Measurements from ENCODE around the gene MORC4.

Gene MORC4

GRCh38 chrX:106952988-106953387 lies 47.0 kb downstream of the MORC4 start:
- DNase-seq (ENCODE audit: low read depth, low spot score) = no peak

GRCh38 chrX:106952538-106952937 lies 47.5 kb downstream of the MORC4 start:
- no peak for DNase-seq (ENCODE audit: low read depth, low spot score)

GRCh38 chrX:106952089-106952488 lies 47.9 kb downstream of the MORC4 start:
- DNase-seq (ENCODE audit: low read depth, low spot score) = no peak

GRCh38 chrX:106951230-106951629 lies 48.8 kb downstream of the MORC4 start:
- DNase-seq (ENCODE audit: low read depth, low spot score) = no peak

DNA sequence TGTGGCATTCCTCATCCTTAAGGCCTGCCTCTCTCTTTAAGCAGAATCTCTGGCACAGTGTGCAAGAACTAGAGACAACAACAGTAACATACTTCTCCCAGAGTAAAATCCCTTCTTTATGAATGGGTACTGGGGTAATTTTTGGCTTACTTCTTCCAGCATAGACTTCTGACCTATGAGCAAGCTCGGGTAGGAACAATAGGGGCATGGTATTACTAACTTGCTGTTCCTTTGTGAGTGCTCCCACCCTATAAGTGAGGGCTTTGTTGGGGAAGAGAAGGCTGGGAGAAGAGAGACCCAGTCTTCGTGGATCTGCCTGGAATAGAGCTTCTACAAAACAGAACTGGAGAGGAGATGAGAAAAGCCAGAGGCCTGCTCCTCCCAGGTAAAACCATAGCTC lies 49.6 kb downstream of the MORC4 start:
- DNase-seq (ENCODE audit: low read depth, low spot score) = no peak

- DNase-seq (ENCODE audit: low read depth, low spot score) = no peak
Measured at GRCh38 chrX:106949366-106949765, 50.6 kb downstream of the MORC4 start.

GRCh38 chrX:106948641-106949040 lies 51.4 kb downstream of the MORC4 start:
- DNase-seq (ENCODE audit: low read depth, low spot score) = no peak

GRCh38 chrX:106946464-106946863 lies 53.5 kb downstream of the MORC4 start:
- DNase-seq (ENCODE audit: low read depth, low spot score) = no peak

DNA sequence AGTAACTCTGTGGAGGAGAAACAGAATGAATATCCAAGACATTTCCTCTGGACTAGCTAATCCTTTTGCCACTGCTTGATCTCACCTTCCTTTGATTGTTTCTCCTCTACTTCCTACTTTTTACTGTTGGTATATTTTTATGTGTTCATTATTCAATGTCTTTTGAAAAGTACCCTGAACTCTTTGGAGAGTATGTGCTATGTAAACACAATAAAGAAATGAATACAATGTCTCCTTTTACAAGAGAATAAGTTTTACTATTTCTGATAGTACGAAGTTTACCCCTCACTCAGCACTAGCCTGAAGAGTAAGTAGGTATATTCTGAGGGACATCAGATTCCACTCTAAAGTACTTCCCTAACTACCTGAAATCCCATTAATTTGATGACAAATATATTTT lies 59.9 kb downstream of the MORC4 start:
- no peak for DNase-seq (ENCODE audit: low read depth, low spot score)

- no peak for DNase-seq (ENCODE audit: low read depth, low spot score)
Measured at GRCh38 chrX:106939566-106939965, 60.4 kb downstream of the MORC4 start.

DNA sequence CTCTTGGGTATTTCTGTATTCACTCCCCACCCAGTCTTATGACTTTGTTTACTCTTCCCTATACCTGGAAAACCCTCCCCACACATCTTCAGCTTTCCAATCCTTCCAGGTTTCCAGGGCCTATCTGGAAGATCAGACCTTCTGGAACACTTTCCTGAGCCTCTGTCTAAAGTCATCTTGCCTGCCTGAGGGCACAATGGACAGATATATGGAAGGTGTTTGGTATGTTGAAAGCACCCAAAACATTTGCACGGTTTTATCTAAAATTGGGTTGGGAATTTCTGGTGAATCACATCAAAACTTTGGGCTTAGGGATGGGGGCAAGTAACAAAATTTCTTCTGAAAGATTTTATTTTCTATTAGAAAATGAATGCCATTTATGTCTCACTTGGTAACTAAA lies 63.8 kb downstream of the MORC4 start:
- no peak for DNase-seq (ENCODE audit: low read depth, low spot score)

- DNase-seq (ENCODE audit: low read depth, low spot score) = no peak
Measured at GRCh38 chrX:106935175-106935574, 64.8 kb downstream of the MORC4 start.

GRCh38 chrX:106933538-106933961 lies 66.5 kb downstream of the MORC4 start:
- no peak for DNase-seq (ENCODE audit: low read depth, low spot score)

DNA sequence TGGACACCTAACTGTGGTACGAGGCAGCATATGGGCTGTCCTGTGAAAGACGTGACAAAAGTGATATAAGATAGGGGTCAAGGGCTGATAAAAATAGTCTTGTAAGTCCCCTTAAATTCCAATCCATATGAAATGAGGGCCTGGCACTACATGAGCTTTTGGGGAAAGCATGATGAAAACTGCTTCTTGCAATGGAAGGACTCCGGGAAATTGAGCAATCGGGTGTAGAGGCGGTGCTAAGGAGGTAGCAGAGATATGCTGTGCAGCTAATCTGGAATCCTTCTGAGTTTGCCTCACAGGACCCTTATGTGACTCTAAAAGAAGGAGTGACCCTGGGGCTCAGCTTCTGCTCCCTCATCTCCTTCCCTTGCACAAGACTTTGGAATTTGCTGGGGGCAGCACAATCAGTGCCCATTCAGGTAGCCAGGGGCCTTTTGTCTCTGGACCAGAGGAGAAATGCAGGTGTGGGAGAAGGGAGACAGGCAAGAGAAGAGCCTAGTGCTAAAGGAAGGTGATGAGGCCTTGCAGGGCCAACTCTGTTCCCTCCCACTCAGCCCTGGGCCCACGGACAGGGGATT lies 67.0 kb downstream of the MORC4 start:
- no peak for DNase-seq (ENCODE audit: low read depth, low spot score)

DNA sequence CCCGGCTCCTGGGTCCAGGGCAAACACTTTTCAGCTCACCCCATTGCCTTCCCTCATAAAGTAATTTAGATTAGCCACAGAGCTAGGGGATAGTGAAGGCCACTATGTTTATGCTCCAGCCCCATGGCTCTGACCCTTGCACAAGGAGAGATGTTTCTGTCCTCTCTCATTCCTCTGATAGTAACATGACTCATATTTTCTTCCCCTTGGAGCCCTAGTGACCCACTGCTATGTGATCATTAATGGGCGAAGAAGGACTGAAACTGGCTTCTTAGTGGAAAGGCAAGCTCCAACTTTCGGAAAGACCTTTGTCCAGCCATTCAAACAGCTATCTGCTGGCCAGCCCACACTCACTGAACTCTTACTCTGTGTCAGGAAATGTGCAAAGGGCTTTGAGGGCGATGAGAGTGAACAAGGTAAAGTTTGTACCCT lies 67.5 kb downstream of the MORC4 start:
- DNase-seq (ENCODE audit: low read depth, low spot score) = no peak

DNA sequence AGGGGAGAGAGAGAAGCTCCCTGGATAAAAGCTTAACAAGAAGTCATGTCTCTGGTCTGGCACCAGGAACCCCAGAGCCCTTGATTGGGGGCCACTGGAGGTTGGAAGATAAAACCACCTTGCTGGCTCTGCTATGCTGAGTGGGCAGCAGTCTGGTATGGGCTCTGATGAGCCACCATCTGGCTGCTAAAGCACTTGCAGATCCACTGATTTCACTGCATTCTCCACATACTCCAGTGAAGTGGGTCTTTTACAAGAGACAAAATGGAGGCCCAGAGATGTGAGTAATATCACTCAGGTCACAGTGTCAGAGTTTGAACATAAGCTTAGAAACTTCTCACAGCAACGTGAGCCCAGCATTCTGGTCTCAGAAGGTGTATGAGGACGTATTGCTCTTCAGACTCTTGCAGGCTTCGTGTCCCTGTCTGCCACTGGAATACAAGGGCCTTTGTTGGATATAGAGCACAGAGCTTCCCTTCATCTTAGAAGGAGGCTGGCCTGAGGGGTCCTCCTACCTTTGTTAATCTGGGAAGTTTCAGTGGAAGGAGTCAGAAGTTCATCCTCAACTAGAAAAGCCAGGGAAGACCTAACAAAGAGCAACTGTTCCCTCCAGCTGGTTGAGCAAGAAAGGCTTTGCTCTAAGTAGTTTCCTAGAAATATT lies 68.1 kb downstream of the MORC4 start:
- no peak for DNase-seq (ENCODE audit: low read depth, low spot score)

GRCh38 chrX:106928227-106928626 lies 71.8 kb downstream of the MORC4 start:
- DNase-seq (ENCODE audit: low read depth, low spot score) = no peak

DNA sequence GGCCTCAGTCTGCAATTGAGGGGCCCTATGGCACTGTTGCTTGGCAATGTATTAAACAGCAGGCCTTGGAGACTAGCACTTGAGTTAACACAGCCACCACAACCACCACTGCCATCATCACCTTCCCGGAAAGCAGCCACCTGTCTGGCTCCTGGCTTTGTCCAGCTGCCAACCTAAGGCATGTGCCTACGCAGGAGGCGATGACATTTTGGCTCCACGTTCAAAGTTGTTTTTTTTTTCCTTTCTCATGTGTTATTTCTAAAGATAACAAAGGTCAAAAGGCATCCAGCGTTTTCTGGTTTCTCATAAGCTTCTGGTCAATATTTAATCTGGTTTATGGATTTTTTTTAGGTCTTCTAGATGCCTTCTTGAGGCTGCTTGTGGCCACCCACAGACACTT lies 72.3 kb downstream of the MORC4 start:
- no peak for DNase-seq (ENCODE audit: low read depth, low spot score)

DNA sequence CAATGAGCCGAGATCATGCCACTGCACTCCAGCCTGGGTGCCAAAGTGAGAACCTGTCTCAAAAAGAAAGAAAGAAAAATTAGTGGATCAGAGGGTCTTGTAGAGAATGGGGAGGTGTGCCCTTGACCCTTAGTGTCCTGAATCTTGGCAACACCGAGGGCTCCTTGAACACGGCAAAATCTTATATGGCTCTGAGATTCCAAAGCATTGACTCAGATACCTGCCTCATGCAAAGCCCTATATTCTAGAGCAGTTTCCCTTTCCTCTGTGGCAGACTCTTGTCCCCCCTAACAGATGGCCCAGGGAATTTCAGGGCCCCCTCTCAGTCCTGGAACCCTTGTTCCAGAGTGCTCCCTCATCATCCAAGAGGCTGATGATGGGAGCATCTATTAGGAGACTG lies 73.0 kb downstream of the MORC4 start:
- DNase-seq (ENCODE audit: low read depth, low spot score) = no peak

- no peak for DNase-seq (ENCODE audit: low read depth, low spot score)
Measured at GRCh38 chrX:106921637-106922036, 78.4 kb downstream of the MORC4 start.

DNA sequence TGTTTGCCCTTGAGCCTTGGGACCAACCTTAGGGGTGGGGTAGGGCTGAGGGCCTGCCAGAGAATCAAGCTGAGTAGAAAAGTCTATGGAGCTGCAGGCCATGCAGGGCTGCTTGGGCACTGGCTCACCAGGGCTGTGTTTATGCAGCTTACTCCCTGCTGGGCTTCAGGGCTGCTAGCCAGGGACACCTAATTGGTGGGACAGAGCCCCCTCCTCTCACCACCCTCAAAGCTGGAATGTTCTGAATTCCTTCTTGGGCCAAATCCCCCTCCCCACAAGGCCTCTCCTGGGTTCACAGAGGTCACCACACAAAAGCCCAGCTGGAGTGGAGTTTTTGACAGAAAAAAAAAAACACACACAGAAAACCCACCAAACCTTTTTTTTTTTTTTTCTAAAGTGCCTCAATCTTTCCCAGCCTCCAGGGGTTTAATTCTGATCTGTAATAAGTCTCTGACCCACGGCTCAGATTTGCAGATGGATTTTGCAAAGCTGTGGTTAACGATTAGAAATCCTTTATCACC lies 80.0 kb downstream of the MORC4 start, which contains the start of gene CLDN2:
Gene CLDN2, plus strand, starts transcription at position 471 of the 521 bp plus-strand sequence. CDS start 7,827 bp downstream, outside the sequence.
- peak; percentile 88 for DNase-seq (ENCODE audit: low read depth, low spot score)

GRCh38 chrX:106917830-106918500 lies 82.0 kb downstream of the MORC4 start:
- DNase-seq (ENCODE audit: low read depth, low spot score) = peak; percentile 88

DNA sequence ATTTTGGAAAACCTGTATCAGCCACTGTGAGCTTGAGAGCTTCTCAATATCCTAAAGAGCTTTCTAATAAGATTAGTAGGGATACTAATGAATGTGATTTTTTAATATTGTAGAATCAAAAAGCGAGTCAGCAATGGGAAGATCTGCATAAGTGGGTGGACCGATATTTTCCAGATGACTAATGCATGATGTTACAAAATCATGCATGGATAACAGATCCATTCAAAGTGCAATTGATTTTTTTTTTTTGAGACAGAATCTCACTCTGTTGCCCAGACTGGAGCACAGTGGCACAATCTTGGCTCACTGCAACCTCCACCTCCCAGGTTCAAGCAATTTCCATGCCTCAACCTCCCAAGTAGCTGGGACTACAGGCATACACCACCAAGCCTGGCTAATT lies 87.1 kb downstream of the MORC4 start:
- no peak for DNase-seq (ENCODE audit: low read depth, low spot score)

Measured in astrocyte of the hippocampus (primary cell).